Activated CD4-positive, alpha-beta T cell treated with anti-CD3 and anti-CD28 coated beads, Interleukin-2, amount 50 U/mL, for 48 hours (primary cell): Measurements from ENCODE around the gene CLCN6.

Experiments used
- DNase-seq, 2 experiments: peaks; one replicate each; pipeline ENCODE4 v3.0.0-alpha.2; 2020

The CLCN6 gene

DNA sequence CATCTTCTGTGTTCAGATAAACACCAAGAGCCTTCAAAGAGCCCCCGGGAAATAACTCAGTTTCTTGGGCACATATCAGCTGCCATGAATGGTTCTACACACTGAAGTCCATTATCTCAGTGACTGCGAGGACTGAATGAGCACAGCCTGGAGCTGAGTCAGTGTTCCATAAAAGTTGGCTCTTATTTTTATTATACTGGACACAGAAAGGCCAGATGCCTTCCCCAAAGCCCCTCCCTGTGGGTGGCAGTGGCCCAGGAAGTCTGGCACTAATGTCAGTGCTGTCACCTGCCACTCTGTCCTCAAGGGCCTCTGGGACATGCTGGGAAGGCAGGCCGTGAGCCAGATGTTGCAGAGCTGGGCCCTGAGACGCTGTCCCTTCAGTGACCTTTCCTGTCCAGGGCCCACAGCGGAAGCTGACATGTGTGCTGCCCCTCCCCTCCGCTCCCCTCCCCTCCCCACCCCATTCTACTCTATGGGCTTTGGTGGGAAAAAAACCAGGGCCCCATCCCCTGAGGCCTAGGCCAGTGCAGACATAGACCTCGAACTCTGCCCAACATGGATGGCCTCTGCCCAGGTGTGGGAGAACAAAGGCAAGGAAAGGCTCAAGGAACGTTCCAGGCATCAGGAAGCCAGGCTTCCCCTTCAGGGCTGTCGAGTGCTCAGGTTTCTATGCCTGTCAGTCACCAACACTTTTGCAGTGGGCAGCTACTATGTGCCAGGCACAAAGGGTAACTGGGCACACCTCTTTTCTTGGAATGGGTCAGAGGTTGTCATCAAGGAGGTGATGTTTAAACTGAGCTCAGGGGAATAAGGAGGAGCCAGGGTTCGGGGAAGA lies 75.1 kb downstream of the CLCN6 start:
- DNase-seq: no peak

DNA sequence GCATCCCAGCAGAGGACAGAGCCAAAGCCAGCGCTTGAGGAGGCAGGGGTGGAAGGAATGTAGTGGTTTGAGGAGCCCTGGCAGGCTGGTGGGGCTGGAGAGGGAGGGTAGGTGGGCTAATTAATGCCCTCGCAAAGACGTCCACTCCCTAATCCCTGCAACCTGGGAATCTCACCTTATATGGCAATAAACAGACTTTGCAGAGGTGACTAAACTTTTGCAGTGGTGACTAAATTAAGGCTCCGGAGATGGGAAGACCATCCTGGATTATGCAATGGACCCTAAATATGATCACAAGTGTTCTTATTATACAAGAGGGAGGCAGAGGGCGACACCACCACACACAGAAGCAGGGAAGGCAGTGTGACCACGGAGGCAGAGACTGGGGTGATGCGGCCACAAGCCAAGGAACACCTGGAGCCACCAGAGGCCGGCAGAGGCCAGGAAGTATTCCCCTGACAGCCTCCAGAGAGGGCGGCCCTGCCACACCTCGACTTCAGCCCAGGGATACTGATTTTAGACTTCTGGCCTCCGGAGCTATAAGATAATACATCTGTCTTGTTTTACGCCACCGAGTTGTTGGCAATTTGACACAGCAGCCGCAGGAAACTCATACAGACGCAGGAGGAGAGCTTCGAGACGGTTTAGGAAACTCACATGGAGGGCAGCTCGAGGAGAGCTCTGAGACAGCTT lies 75.9 kb downstream of the CLCN6 start:
- DNase-seq: no peak

DNA sequence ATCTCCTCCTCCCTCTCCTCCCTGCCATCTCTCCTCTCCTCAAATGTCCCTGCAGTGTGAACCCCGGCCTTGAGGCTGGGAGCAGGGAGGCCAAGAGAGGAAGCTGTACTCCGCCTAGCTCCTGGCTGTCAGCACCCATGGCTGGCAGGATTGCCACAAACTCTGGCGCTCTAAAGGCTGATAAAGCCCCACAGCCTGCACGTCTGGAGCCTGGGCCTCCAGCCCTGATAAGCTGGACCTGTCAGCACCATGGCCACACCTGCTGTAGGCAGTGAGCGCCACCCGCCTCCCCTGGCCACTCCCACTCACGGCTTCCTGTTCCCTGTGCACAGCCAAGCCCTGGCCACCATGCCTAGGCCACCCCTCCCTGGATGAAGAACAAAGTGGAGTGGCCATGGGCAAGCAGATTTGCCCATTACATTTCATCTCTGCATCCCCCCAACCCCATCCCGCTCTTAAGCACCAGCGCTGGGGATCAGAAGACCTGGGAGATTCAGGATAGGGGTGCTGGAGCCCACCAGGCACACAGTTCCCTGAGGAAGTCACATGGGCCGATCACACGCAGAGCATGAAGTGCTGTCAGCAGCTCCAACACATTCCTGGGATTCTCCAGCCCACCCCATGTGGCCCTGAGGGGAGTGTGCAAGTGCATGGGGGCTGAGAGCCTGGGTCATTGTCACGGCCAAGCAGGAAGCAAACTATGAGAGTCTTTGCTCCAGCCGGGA lies 77.0 kb downstream of the CLCN6 start:
- no peak for DNase-seq

DNA sequence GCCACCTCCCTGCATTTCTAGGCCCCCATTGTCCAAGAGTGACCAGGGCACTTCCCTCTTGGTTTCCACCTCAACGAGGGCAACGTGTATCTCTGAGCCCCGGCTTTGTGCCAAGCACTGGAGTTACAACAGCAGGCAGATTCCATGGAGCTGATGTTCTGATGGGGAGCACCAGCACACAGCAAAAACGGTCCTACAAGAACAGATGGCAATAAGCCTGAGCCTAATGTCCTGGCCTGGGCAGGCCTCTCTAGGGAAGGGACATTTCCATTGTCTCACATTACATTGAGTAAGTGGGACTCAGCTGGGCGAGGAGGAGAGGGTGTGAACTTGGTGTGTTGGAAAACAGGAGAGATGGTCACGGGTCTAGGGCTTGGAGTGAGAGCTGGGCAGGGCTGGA lies 79.9 kb downstream of the CLCN6 start:
- DNase-seq: no peak

DNA sequence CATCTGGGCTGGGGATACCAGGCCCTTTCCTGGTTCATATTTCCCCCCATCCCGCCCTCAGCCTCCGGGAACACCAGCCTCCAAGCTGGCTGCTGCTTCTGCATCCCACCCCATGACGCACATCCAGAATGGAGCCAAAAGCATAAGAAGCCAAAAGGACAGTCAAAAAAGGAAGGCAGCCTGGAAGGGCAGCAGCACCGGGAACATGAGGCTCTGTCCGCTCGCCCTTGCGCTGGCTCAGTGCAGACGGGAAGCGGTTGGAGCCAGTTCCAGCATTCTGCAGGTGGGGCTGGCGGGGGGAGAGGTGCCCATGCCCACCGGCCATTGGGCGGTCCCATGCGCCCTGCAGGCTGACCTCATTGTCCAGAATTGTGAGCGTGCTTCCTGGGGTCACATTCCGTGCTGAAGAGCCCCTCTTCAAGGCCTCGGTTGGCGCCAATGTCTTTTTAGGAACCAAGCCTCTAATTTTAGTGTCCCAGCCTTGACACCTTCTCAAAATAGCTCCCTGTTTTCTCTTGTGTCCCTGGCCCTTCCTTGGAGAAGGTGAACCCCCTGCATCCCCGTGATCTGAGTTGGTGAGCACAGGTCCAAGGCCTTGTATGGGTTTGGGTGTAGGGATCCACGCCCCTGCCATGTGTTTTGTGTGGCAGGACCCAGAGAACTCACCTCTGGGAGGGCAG lies 81.1 kb downstream of the CLCN6 start:
- no peak for DNase-seq

DNA sequence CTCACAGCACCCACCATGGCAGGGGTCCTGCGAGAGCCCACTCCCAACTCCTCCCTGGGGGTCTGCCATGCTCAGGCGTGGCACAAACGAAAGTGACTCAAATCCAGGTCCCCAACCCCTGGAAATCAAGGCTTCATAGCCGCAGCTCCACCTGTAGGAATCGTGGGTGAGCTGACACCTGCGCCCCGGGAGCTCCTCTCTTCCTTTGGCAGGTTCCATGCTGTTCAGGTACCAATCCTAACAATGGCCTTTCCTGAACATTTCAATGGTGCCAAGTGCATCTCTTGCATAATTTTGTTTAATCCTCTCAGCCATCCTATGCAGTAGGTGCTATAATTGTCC lies 81.6 kb downstream of the CLCN6 start:
- no peak for DNase-seq

DNA sequence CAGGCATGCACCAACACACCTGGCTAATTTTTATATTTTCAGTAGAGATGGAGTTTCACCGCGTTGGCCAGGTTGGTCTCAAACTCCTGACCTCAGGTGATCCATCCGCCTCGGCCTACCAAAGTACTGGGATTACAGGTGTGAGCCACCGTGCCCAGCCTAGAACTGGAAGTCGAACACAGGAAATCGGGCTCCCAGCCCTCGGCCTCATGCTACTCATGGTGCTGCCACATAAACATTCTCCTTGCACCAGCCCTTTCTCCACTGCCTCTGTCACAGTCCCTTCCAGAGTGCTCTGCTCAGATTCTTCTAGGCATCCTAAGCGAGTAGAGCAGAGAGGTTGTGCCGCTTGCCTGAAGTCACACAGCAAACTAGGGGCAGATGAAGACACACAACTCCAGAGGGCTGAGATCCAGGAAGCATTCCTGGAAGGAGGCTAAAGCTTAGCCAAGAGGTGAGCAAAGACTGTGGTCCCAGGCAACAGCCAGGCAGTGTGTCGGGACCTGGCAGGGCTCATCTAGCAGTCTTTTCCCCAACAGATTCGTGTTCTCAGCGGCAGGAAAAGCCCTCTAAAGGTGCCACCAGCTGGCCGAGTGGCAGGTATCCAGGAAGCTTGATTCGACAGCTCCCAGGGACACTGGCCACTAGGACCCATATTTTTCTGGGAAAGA lies 82.3 kb downstream of the CLCN6 start:
- no peak for DNase-seq

DNA sequence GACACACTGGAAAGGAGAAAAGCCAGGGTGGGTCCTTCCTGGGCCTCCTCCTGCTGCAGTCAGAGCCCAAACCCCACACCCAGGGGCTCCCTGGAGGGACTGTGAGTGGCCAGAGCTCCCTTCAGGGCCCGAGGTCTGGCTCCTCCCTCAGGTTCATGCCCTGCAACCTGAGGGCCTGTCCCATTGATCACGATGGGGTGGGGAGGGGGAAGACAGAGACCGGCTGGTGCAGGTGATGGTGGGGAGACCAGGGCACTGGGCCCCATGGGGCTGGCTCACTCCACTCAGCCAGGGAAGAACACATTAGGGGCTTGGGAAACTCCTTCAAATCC lies 82.9 kb downstream of the CLCN6 start:
- no peak for DNase-seq

DNA sequence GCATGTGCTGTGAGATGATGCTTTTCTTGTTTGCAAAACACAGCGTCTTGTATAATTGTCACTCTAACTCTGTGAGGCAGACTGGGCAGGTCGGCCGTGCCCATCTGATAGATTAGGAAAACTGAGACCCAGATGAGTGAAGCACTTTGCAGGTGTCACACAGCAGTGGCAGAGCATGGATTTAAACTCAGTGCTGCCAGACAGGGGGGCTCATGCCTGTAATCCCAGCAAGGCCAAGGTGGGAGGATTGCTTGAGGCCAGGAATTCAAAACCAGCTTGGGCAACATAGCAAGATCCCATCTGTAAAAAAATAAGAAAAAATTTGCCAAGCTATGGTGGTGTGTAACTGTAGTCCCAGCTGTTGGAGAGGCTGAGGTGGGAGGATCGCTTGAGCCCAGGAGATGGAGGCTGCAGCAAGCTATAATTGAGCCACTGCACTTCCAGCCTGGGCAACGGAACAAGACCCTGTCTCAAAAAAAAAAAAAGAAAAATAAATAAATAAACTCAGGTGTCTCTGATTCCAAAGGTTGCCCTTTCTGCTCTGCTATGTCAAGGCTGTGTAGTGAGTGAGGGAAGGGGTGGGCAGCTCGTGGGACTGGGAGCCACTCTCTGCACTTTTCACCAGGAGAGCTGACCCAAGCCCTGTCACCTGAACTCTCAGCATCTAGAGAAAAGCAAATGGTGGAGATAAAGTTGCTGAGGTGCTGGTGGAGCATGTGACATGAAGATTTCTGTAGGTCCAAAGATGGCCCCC lies 85.6 kb downstream of the CLCN6 start:
- DNase-seq: no peak
